Subcutaneous adipose tissue (tissue), 4 donors: ENCODE data around the gene LRRC8C. TPM values are rescaled to one million over a fixed set of nuclear protein-coding genes. Genes with fewer than 3 reads are reported as not detected.

Source experiments
- CTCF ChIP-seq: fragments of 450-650 bp; IDR thresholded peaks from one replicate; pipeline ENCODE4 v1.5.1; 2016; ENCODE audit warnings: low read depth, mild to moderate bottlenecking, control low read depth, antibody characterized with exemption, moderate library complexity
- total RNA-seq, 4 donors: library from RNA; depleted of rRNA; stranded (reverse); fragments of >200 nt; gene quantifications; one replicate each; pipeline ENCODE4 v1.1.0, GENCODE V29; 2016

The LRRC8C gene
- total RNA-seq, 4 donors from 2014 or later, result 11.7 to 47.8 (median 22.1) TPM

- TF ChIP-seq CTCF, result no peak
These were observed 95.5 kb downstream of the LRRC8C start for GRCh38 chr1:89728381-89728780.

GRCh38 chr1:89732206-89732605 is 99.3 kb downstream of the LRRC8C start:
- TF ChIP-seq CTCF, result no peak

- TF ChIP-seq CTCF, result no peak
These were observed 99.8 kb downstream of the LRRC8C start for GRCh38 chr1:89732643-89733222.

- no peak for TF ChIP-seq CTCF
These were observed 100.8 kb downstream of the LRRC8C start for GRCh38 chr1:89733748-89734147.

- no peak for TF ChIP-seq CTCF
These were observed 101.5 kb downstream of the LRRC8C start for GRCh38 chr1:89734442-89734841.

- no peak for TF ChIP-seq CTCF
These were observed 102.6 kb downstream of the LRRC8C start for GRCh38 chr1:89735479-89735878.

- no peak for TF ChIP-seq CTCF
These were observed 104.2 kb downstream of the LRRC8C start for GRCh38 chr1:89736937-89737733.
